ENCODE data around the gene GGA1. TPM values are rescaled to one million over a fixed set of nuclear protein-coding genes. Genes with fewer than 3 reads are reported as not detected.

Gene GGA1
- polyA plus RNA-seq, 1 of the 3 experiments (the other 2 are of a cell fraction) = 81.1 TPM

DNA sequence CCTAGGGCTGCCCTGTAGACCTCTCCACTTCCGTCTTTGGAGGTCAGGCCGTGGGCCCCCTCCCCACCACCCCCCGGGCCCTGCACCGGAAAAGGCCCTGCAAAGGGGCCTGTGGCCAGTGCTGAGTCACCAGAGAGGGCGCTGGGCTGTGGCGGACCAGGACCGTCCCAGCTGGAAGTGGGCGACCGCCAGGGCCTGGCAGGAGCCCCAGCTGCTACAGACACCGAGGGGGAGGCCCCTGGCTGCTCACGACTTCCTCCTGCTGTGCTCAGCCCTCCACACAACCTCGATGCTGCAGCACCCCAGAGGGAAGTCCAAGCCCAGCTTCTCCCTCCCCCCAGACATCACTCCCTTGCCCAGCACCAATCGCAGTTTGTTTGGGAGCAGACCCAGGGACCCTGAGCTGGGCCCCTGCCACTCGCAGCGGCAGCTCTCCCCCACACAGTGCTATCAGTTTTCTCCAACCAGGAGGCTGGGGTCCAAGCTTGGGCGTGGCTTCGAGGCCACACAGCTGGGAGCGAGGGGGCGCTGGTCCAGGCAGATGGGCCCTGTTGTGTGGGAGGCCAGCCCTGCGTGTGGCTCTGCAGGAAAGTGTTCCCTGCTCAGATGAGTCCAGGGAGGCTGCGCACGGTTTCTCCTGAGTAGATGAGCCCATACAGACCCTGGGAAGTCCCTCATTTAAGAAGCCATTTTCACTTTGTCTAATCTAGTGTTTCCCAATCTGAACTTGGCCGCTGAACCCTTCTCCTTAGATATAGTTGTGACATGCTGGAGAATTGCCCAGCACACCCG lies 25.2 kb downstream of the GGA1 start:
- peak overlapping the region; percentile 2 to 7; a peak in 2 of 4 replicates for H3K4me3 ChIP-seq (ENCODE audit: low read depth in 2 of 2, low read length in 1 of 2)
- WGBS (ENCODE audit: low lambda C conversion rate) = 22% methylated on average over 11 of the region's 24 CpGs
- POLR2A ChIA-PET = interaction anchor here (0.6 to 2.8 kb wide), 10 partner anchors 8 to 47 kb away, joined by 3 to 16 read pairs (median 5); partner anchors contain the start of genes GGA1 and PDXP
- peaks cover 14% of the 10 kb centered on the region for H3F3A ChIP-seq (replicated peaks; ENCODE audit: insufficient read depth)
- DNase-seq = peak; percentile 91
- TF ChIP-seq CHD2 (IDR thresholded peaks at IDR 0.05; ENCODE audit: low read length, partially characterized antibody) (peak; percentile 21), SIN3A (IDR thresholded peaks at IDR 0.05; ENCODE audit: borderline replicate concordance, low read depth, low read length) (no peak), FOXM1 (IDR thresholded peaks at IDR 0.05; ENCODE audit: low read depth) (no peak), EZH2phosphoT487 (IDR thresholded peaks at IDR 0.05; ENCODE audit: borderline replicate concordance, low read depth) (no peak), NRF1 (IDR thresholded peaks at IDR 0.05; ENCODE audit: low read depth, low read length) (peak; percentile 55; the same call in 1 of the 2 replicates), MXI1 (IDR thresholded peaks at IDR 0.05; ENCODE audit: low read depth, low read length) (peak; percentile 46), RCOR1 (IDR thresholded peaks at IDR 0.05; ENCODE audit: low read length) (0 out of 2 replicates have a peak, but pooled peaks have one; percentile 6), GABPA (IDR thresholded peaks at IDR 0.05; ENCODE audit: low read depth) (peak; percentile 43; the same call in 1 of the 2 replicates), TCF12 (IDR thresholded peaks at IDR 0.05) (peak; percentile 50; the same call in 1 of the 2 replicates), RAD21 (IDR thresholded peaks at IDR 0.05; ENCODE audit: low read length) (no peak; the same call in 1 of the 2 replicates), RFX5 (IDR thresholded peaks at IDR 0.05; ENCODE audit: low read length) (no peak), FOXJ3 (CRISPR knock-in tag; IDR thresholded peaks at IDR 0.05) (no peak), FOSL2 (IDR thresholded peaks at IDR 0.05; ENCODE audit: borderline replicate concordance, low read depth) (peak; percentile 45; the same call in 1 of the 2 replicates), ELF1 (IDR thresholded peaks at IDR 0.05) (0 out of 2 replicates have a peak, but pooled peaks have one; percentile 25), SMC3 (IDR thresholded peaks at IDR 0.05; ENCODE audit: low read depth, low read length) (no peak; the same call in 1 of the 2 replicates), NFIC (IDR thresholded peaks at IDR 0.05; ENCODE audit: borderline replicate concordance) (0 out of 2 replicates have a peak, but pooled peaks have one; percentile 33), MEF2A (IDR thresholded peaks at IDR 0.05; ENCODE audit: borderline replicate concordance, low read depth) (no peak), GATA2 (CRISPR knock-in tag; IDR thresholded peaks at IDR 0.05) (no peak), EP300 (IDR thresholded peaks at IDR 0.05; ENCODE audit: borderline replicate concordance in 1 of 2, low read depth in 1 of 2, low read length in 1 of 2) (peak in 1 of 2 experiments; percentile 25; a peak in 1 of 4 replicates), TEAD4 (IDR thresholded peaks at IDR 0.05; ENCODE audit: borderline replicate concordance, insufficient read depth) (no peak)
- TF ChIP-seq, protein P1, sequence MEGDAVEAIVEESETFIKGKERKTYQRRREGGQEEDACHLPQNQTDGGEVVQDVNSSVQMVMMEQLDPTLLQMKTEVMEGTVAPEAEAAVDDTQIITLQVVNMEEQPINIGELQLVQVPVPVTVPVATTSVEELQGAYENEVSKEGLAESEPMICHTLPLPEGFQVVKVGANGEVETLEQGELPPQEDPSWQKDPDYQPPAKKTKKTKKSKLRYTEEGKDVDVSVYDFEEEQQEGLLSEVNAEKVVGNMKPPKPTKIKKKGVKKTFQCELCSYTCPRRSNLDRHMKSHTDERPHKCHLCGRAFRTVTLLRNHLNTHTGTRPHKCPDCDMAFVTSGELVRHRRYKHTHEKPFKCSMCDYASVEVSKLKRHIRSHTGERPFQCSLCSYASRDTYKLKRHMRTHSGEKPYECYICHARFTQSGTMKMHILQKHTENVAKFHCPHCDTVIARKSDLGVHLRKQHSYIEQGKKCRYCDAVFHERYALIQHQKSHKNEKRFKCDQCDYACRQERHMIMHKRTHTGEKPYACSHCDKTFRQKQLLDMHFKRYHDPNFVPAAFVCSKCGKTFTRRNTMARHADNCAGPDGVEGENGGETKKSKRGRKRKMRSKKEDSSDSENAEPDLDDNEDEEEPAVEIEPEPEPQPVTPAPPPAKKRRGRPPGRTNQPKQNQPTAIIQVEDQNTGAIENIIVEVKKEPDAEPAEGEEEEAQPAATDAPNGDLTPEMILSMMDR (IDR thresholded peaks at IDR 0.05) = peak; percentile 41
- TF ChIP-seq, protein P2, sequence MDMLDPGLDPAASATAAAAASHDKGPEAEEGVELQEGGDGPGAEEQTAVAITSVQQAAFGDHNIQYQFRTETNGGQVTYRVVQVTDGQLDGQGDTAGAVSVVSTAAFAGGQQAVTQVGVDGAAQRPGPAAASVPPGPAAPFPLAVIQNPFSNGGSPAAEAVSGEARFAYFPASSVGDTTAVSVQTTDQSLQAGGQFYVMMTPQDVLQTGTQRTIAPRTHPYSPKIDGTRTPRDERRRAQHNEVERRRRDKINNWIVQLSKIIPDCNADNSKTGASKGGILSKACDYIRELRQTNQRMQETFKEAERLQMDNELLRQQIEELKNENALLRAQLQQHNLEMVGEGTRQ (IDR thresholded peaks at IDR 0.05; ENCODE audit: borderline replicate concordance, low read depth, low read length) = no peak
- TF ChIP-seq, protein P3, sequence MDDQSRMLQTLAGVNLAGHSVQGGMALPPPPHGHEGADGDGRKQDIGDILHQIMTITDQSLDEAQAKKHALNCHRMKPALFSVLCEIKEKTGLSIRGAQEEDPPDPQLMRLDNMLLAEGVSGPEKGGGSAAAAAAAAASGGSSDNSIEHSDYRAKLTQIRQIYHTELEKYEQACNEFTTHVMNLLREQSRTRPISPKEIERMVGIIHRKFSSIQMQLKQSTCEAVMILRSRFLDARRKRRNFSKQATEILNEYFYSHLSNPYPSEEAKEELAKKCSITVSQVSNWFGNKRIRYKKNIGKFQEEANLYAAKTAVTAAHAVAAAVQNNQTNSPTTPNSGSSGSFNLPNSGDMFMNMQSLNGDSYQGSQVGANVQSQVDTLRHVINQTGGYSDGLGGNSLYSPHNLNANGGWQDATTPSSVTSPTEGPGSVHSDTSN (IDR thresholded peaks at IDR 0.05) = no peak; the same call in 1 of the 2 replicates
- TF ChIP-seq, protein P4, sequence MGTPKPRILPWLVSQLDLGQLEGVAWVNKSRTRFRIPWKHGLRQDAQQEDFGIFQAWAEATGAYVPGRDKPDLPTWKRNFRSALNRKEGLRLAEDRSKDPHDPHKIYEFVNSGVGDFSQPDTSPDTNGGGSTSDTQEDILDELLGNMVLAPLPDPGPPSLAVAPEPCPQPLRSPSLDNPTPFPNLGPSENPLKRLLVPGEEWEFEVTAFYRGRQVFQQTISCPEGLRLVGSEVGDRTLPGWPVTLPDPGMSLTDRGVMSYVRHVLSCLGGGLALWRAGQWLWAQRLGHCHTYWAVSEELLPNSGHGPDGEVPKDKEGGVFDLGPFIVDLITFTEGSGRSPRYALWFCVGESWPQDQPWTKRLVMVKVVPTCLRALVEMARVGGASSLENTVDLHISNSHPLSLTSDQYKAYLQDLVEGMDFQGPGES (IDR thresholded peaks at IDR 0.05; ENCODE audit: low read depth, low read length) = no peak
- no peaks in the 10 kb centered on the region for H4K20me1 ChIP-seq (ENCODE audit: insufficient read depth)
- peaks cover 23 to 51% of the 10 kb centered on the region in 2 experiments for H3K4me1 ChIP-seq (ENCODE audit: control insufficient read depth in 1 of 2, insufficient read depth in 2 of 2, low read depth in 1 of 2, low read length in 1 of 2)
- CTCF ChIA-PET = interaction anchor here (0.9 to 34.3 kb wide), 19 partner anchors 9 to 374 kb away, joined by 3 to 898 read pairs (median 6); partner anchors contain the start of genes LGALS1, NOL12 and PDXP
- H3K9ac ChIP-seq = peak overlapping the region; percentile 44; the same call in 1 of the 2 replicates
- H3K27ac ChIP-seq (ENCODE audit: low read depth in 2 of 2, low read length in 1 of 2) = peak overlapping the region; percentile 69 to 98
- H3K27me3 ChIP-seq (ENCODE audit: insufficient read depth) = no peaks in the 10 kb centered on the region
- no peaks in the 10 kb centered on the region for H3K79me2 ChIP-seq (ENCODE audit: insufficient read depth)
- H2AFZ ChIP-seq (ENCODE audit: low read depth) = peak overlapping the region; percentile 45
- H3K9me3 ChIP-seq = no peaks in the 10 kb centered on the region
- H3K9me2 ChIP-seq = no peaks in the 10 kb centered on the region
- peak overlapping the region; percentile 71 for H3K4me2 ChIP-seq
- peaks cover 0 to 17% of the 10 kb centered on the region in 2 experiments for H3K36me3 ChIP-seq (replicated peaks in 1 of 2; ENCODE audit: control insufficient read depth in 1 of 2, insufficient read depth in 2 of 2, low read length in 1 of 2)
